Measurements from ENCODE around the gene INSC.

Gene INSC

GRCh38 chr11:15291885-15292284 is 177.2 kb downstream of the INSC start:
- H3K4ac ChIP-seq (ENCODE audit: low read depth, low read length): no peak overlapping the region
- DNase-seq: no peak
- no peaks in the 10 kb centered on the region for H3K79me1 ChIP-seq (ENCODE audit: low read length)
- no peak overlapping the region for H3K23ac ChIP-seq (ENCODE audit: low read length)
- H3K27me3 ChIP-seq (ENCODE audit: insufficient read depth, low read length, poor library complexity): no peaks in the 10 kb centered on the region
- H3K27ac ChIP-seq (ENCODE audit: low read depth, low read length): no peak overlapping the region
- no peak overlapping the region for H4K5ac ChIP-seq (ENCODE audit: low read length)
- H4K8ac ChIP-seq (ENCODE audit: low read depth, low read length): no peak overlapping the region
- no peaks in the 10 kb centered on the region for H3K79me2 ChIP-seq (ENCODE audit: control insufficient read depth, insufficient read depth, low read length)
- H3K56ac ChIP-seq (ENCODE audit: low read length): no peak overlapping the region
- H3K4me3 ChIP-seq (ENCODE audit: low read length): no peak overlapping the region
- H2BK5ac ChIP-seq (ENCODE audit: low read length): no peak overlapping the region
- H3K9ac ChIP-seq (ENCODE audit: low read length): no peak overlapping the region
- no peak overlapping the region for H3K4me2 ChIP-seq (ENCODE audit: low read length)
- no peak overlapping the region for H3K18ac ChIP-seq (ENCODE audit: low read length)
- H2AK5ac ChIP-seq (ENCODE audit: low read length): no peak overlapping the region
- H2BK120ac ChIP-seq (ENCODE audit: low read depth, low read length): no peak overlapping the region
- no peaks in the 10 kb centered on the region for H3K4me1 ChIP-seq (ENCODE audit: control insufficient read depth, low read depth, low read length)
- H2BK15ac ChIP-seq (replicated peaks; ENCODE audit: low read depth): no peak overlapping the region
- H3K36me3 ChIP-seq (ENCODE audit: control insufficient read depth, insufficient read depth, low read length): no peaks in the 10 kb centered on the region

- Histone ChIP-seq H3K79me1 (ENCODE audit: low read length) (no peaks in the 10 kb centered on the region), H3K9ac (ENCODE audit: low read length) (no peak overlapping the region), H3K79me2 (ENCODE audit: control insufficient read depth, insufficient read depth, low read length) (no peaks in the 10 kb centered on the region), H3K4me3 (ENCODE audit: low read length) (no peak overlapping the region), H2BK15ac (replicated peaks; ENCODE audit: low read depth) (no peak overlapping the region), H3K27ac (ENCODE audit: low read depth, low read length) (no peak overlapping the region), H3K27me3 (ENCODE audit: insufficient read depth, low read length, poor library complexity) (no peaks in the 10 kb centered on the region), H2BK120ac (ENCODE audit: low read depth, low read length) (no peak overlapping the region), H3K4me1 (ENCODE audit: control insufficient read depth, low read depth, low read length) (no peaks in the 10 kb centered on the region), H3K36me3 (ENCODE audit: control insufficient read depth, insufficient read depth, low read length) (no peaks in the 10 kb centered on the region), H2BK5ac (ENCODE audit: low read length) (no peak overlapping the region), H3K4me2 (ENCODE audit: low read length) (no peak overlapping the region), H3K56ac (ENCODE audit: low read length) (no peak overlapping the region), H3K23ac (ENCODE audit: low read length) (no peak overlapping the region), H4K5ac (ENCODE audit: low read length) (no peak overlapping the region), H4K8ac (ENCODE audit: low read depth, low read length) (no peak overlapping the region), H3K4ac (ENCODE audit: low read depth, low read length) (no peak overlapping the region), H2AK5ac (ENCODE audit: low read length) (no peak overlapping the region), H3K18ac (ENCODE audit: low read length) (no peak overlapping the region)
- DNase-seq: no peak
- no CpG with 5 or more reads among the region's 1 CpG for WGBS (ENCODE audit: extremely low coverage, insufficient coverage, low lambda C conversion rate)
These were observed 179.4 kb downstream of the INSC start for GRCh38 chr11:15293975-15294620.

- Histone ChIP-seq H3K79me1 (ENCODE audit: low read length) (no peaks in the 10 kb centered on the region), H3K4me1 (ENCODE audit: control insufficient read depth, low read depth, low read length) (no peaks in the 10 kb centered on the region), H2BK15ac (replicated peaks; ENCODE audit: low read depth) (no peak overlapping the region), H3K79me2 (ENCODE audit: control insufficient read depth, insufficient read depth, low read length) (no peaks in the 10 kb centered on the region), H3K18ac (ENCODE audit: low read length) (no peak overlapping the region), H4K5ac (ENCODE audit: low read length) (no peak overlapping the region), H3K27ac (ENCODE audit: low read depth, low read length) (no peak overlapping the region), H3K4me2 (ENCODE audit: low read length) (no peak overlapping the region), H2BK120ac (ENCODE audit: low read depth, low read length) (no peak overlapping the region), H3K23ac (ENCODE audit: low read length) (no peak overlapping the region), H4K8ac (ENCODE audit: low read depth, low read length) (no peak overlapping the region), H2AK5ac (ENCODE audit: low read length) (no peak overlapping the region), H3K36me3 (ENCODE audit: control insufficient read depth, insufficient read depth, low read length) (no peaks in the 10 kb centered on the region), H3K56ac (ENCODE audit: low read length) (no peak overlapping the region), H3K4me3 (ENCODE audit: low read length) (no peak overlapping the region), H3K27me3 (ENCODE audit: insufficient read depth, low read length, poor library complexity) (no peaks in the 10 kb centered on the region), H2BK5ac (ENCODE audit: low read length) (no peak overlapping the region), H3K4ac (ENCODE audit: low read depth, low read length) (no peak overlapping the region), H3K9ac (ENCODE audit: low read length) (no peak overlapping the region)
- no CpG with 5 or more reads among the region's 1 CpG for WGBS (ENCODE audit: extremely low coverage, insufficient coverage, low lambda C conversion rate)
- DNase-seq: no peak
These were observed 181.0 kb downstream of the INSC start for GRCh38 chr11:15295695-15296094.

Data from mesendoderm (in vitro differentiated cells).